Lower leg skin (tissue), 4 donors: ENCODE data around the gene BTNL9. TPM values are rescaled to one million over a fixed set of nuclear protein-coding genes. Genes with fewer than 3 reads are reported as not detected.
A peak's percentile ranks its signal among the peaks of the same experiment; 100 is the strongest.

Source experiments
- DNase-seq, 2 donors: peaks; one replicate each; pipeline ENCODE4 v3.0.0-alpha.2; 2019; ENCODE audit warnings: low spot score in 2 of 2
- H3K4me3 ChIP-seq: fragments of 200-600 bp; sonication (generic); 2 replicates; pipeline ENCODE4 v1.5.1; 2017; ENCODE audit warnings: mild to moderate bottlenecking, low read depth; ENCODE audit not compliant: poor library complexity, severe bottlenecking
- CTCF ChIP-seq, 3 donors: fragments of 450-650 bp; IDR thresholded peaks; one replicate each; pipeline ENCODE4 v1.5.1; 2016; ENCODE audit warnings: antibody characterized with exemption in 3 of 3, mild to moderate bottlenecking in 3 of 3, moderate library complexity in 2 of 3
- POLR2A ChIP-seq, 2 donors: fragments of 450-650 bp; IDR thresholded peaks; one replicate each; pipeline ENCODE4 v1.6.1; 2016 to 2017; ENCODE audit warnings: antibody characterized with exemption in 2 of 2, mild to moderate bottlenecking in 1 of 2, moderate library complexity in 1 of 2
- WGBS, 2 donors: methylation state at CpG; one replicate each; pipeline ENCODE4 v1.1.5; 2018; 5-methylcytosine and 5-hydroxymethylcytosine counted together
- intact Hi-C: fragments of 100-400 bp; cut with DNase I; formaldehyde crosslinking; loops from one replicate; pipeline ENCODE4 v1.15.0; 2023; ENCODE audit warnings: low total_unique reads
- total RNA-seq, 4 donors: library from RNA; depleted of rRNA; stranded (reverse); fragments of >200 nt; gene quantifications; one replicate each; pipeline ENCODE4 v1.1.0, GENCODE V29; 2016

The BTNL9 gene
- total RNA-seq, 4 donors from 2014 or later = 11.7 to 26.6 (median 16.2) TPM

- TF ChIP-seq POLR2A (IDR thresholded peaks at IDR 0.05) = no peak
- TF ChIP-seq CTCF (IDR thresholded peaks at IDR 0.05) = no peak
- intact Hi-C loops = no loop called here
- 72 to 80% methylated on average over 8 of the region's 8 CpGs for WGBS, 2 donors
- no peak overlapping the region for H3K4me3 ChIP-seq
- DNase-seq = peak in 1 of 2 donors; percentile 32
These were observed 16.4 kb downstream of the BTNL9 start for GRCh38 chr5:181056431-181056830.

GRCh38 chr5:181058321-181058720 lies 18.3 kb downstream of the BTNL9 start:
- 62 to 68% methylated on average over 9 of the region's 9 CpGs for WGBS, 2 donors
- TF ChIP-seq CTCF (IDR thresholded peaks at IDR 0.05) (no peak), POLR2A (IDR thresholded peaks at IDR 0.05) (no peak)
- intact Hi-C loops = no loop called here
- peak in 1 of 2 donors; percentile 29 for DNase-seq
- no peak overlapping the region for H3K4me3 ChIP-seq

GRCh38 chr5:181058786-181059296 lies 18.8 kb downstream of the BTNL9 start:
- no peak overlapping the region for H3K4me3 ChIP-seq
- peak in 1 of 2 donors; percentile 72 for DNase-seq
- 16 to 26% methylated on average over 14 to 21 of the region's 22 CpGs for WGBS, 2 donors
- TF ChIP-seq POLR2A (IDR thresholded peaks at IDR 0.05) = no peak
- TF ChIP-seq CTCF (IDR thresholded peaks at IDR 0.05) = no peak
- intact Hi-C loops = no loop called here

GRCh38 chr5:181059297-181060230 lies 19.5 kb downstream of the BTNL9 start:
- WGBS, 2 donors = 13 to 14% methylated on average over 28 to 59 of the region's 86 CpGs
- intact Hi-C loops = no loop called here
- no peak overlapping the region for H3K4me3 ChIP-seq
- peak in 1 of 2 donors; percentile 80 for DNase-seq
- TF ChIP-seq CTCF (IDR thresholded peaks at IDR 0.05) (no peak), POLR2A (IDR thresholded peaks at IDR 0.05) (no peak)

GRCh38 chr5:181060231-181060590 lies 20.1 kb downstream of the BTNL9 start:
- peak in 1 of 2 donors; percentile 50 for DNase-seq
- intact Hi-C loops = no loop called here
- 74 to 84% methylated on average over 8 of the region's 8 CpGs for WGBS, 2 donors
- no peak overlapping the region for H3K4me3 ChIP-seq
- no peak for TF ChIP-seq CTCF (IDR thresholded peaks at IDR 0.05)
- TF ChIP-seq POLR2A (IDR thresholded peaks at IDR 0.05) = no peak
